ENCODE data around the gene GUCY1B1. TPM values are rescaled to one million over a fixed set of nuclear protein-coding genes. Genes with fewer than 3 reads are reported as not detected.

GUCY1B1 gene
- polyA plus RNA-seq, 2 of the 4 experiments (the other 2 are of a cell fraction), result 0.14 to 0.43 TPM

DNA sequence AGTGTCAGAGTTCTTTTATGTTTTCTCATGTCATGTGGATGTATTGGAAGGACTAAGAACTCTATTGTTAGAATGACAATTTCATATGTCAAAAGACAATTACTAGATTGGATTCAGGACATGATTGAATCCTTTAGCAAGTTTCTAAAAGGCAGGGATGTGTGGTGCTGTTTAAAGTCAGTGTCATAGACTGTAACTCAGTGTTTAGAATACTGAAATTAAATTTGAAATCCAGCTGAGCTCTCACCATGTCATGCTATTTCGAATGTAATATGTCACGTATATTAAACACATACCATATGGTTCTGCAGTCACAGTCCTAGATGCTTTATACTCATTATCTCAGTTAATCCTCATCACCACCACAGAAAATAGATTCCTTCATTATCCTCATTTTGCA, 7.8 kb downstream of the GUCY1B1 start:
- no peak overlapping the region for H3K4me3 ChIP-seq
- H3K27ac ChIP-seq, result no peak overlapping the region
- H3K9me3 ChIP-seq, result no peaks in the 10 kb centered on the region
- H3K4me2 ChIP-seq, result no peak overlapping the region
- DNase-seq (ENCODE audit: low read depth in 1 of 2, low spot score in 1 of 2) (no peak), ATAC-seq (no peak), FAIRE-seq (no peak)
- no peaks in the 10 kb centered on the region for H3K4me1 ChIP-seq
- POLR2A ChIA-PET, result no interaction called here
- TF ChIP-seq HDAC2 (IDR thresholded peaks at IDR 0.05) (no peak), ZSCAN20 (CRISPR knock-in tag; IDR thresholded peaks at IDR 0.05) (no peak), JUN (IDR thresholded peaks at IDR 0.05) (no peak)
- TF ChIP-seq, protein P1, sequence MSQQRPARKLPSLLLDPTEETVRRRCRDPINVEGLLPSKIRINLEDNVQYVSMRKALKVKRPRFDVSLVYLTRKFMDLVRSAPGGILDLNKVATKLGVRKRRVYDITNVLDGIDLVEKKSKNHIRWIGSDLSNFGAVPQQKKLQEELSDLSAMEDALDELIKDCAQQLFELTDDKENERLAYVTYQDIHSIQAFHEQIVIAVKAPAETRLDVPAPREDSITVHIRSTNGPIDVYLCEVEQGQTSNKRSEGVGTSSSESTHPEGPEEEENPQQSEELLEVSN (IDR thresholded peaks at IDR 0.05; ENCODE audit: borderline replicate concordance, low read depth), result no peak
- CTCF ChIA-PET, result no interaction called here
- 9% methylated on average over 2 of the region's 2 CpGs for WGBS (ENCODE audit: missing lambda C conversion rate)

DNA sequence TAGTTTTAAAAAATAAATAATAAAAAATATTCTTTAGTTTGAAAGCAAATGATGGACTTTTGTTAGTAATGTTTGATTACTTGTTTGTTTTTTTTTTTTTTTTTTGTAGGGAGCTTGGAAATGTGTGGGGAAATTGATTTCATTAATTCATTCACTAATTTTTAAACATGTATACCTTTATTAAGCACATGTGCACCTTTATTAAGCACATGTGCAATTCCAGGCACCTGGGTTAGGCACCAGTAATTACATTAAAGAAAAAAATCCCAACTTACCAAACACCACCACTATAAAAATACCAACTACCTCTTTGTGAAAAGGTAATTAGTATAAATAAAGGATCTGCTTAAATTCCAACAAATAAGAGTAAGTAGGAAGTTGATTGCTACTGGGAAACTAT, 9.5 kb downstream of the GUCY1B1 start:
- ChIA-PET CTCF (no interaction called here), POLR2A (no interaction called here)
- DNase-seq (ENCODE audit: low read depth in 1 of 2, low spot score in 1 of 2) (no peak), ATAC-seq (no peak), FAIRE-seq (no peak)
- Histone ChIP-seq H3K27ac (no peak overlapping the region), H3K4me1 (no peaks in the 10 kb centered on the region), H3K9me3 (no peaks in the 10 kb centered on the region), H3K4me2 (no peak overlapping the region), H3K4me3 (no peak overlapping the region)
- TF ChIP-seq, protein P2, sequence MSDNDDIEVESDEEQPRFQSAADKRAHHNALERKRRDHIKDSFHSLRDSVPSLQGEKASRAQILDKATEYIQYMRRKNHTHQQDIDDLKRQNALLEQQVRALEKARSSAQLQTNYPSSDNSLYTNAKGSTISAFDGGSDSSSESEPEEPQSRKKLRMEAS (IDR thresholded peaks at IDR 0.05), result no peak
- TF ChIP-seq, protein P3, sequence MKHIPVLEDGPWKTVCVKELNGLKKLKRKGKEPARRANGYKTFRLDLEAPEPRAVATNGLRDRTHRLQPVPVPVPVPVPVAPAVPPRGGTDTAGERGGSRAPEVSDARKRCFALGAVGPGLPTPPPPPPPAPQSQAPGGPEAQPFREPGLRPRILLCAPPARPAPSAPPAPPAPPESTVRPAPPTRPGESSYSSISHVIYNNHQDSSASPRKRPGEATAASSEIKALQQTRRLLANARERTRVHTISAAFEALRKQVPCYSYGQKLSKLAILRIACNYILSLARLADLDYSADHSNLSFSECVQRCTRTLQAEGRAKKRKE (CRISPR knock-in tag; IDR thresholded peaks at IDR 0.05; ENCODE audit: low read depth), result no peak
- no peak for TF ChIP-seq PBX3 (IDR thresholded peaks at IDR 0.05)
- no peak for TF ChIP-seq PHF8 (IDR thresholded peaks at IDR 0.05; ENCODE audit: borderline replicate concordance, low read depth)
- TF ChIP-seq SMC3 (IDR thresholded peaks at IDR 0.05), result no peak

DNA sequence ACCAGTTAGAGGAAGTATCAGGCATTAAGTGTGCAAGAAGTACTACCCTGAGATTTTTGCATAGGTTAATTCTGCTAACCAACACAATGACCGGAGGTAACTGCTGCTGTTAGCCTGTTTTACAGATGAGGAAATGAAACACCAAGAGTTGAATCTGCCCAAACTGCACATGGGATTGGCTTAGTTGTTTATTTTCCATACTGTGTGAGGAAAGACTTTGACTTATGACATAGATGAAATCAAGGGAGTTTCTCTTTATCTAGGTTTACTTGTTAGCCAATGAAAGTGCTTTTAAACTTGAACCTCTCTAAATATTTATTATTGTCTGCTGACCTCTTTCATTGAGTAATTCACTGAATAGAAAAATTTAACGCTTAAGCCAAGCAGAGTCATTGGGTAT, 10.3 kb downstream of the GUCY1B1 start:
- H3K4me1 ChIP-seq, result no peaks in the 10 kb centered on the region
- H3K4me3 ChIP-seq, result no peak overlapping the region
- no peak overlapping the region for H3K4me2 ChIP-seq
- FAIRE-seq (no peak), ATAC-seq (no peak), DNase-seq (ENCODE audit: low read depth in 1 of 2, low spot score in 1 of 2) (no peak)
- WGBS (ENCODE audit: missing lambda C conversion rate), result 14% methylated on average over 2 of the region's 2 CpGs
- POLR2A ChIA-PET, result no interaction called here
- H3K27ac ChIP-seq, result no peak overlapping the region
- CTCF ChIA-PET, result no interaction called here
- H3K9me3 ChIP-seq, result no peaks in the 10 kb centered on the region
- TF ChIP-seq POLR2A (IDR thresholded peaks at IDR 0.05; ENCODE audit: low read length), result no peak
- TF ChIP-seq EP300 (IDR thresholded peaks at IDR 0.05), result no peak
- TF ChIP-seq, protein P3 (CRISPR knock-in tag; IDR thresholded peaks at IDR 0.05; ENCODE audit: low read depth), result no peak
- TF ChIP-seq CEBPB (IDR thresholded peaks at IDR 0.05), result no peak
- TF ChIP-seq FOSB (CRISPR knock-in tag; IDR thresholded peaks at IDR 0.05), result no peak
- no peak for TF ChIP-seq CBX8 (IDR thresholded peaks at IDR 0.05)
- TF ChIP-seq KDM5A (IDR thresholded peaks at IDR 0.05), result no peak
- TF ChIP-seq FOSL2 (IDR thresholded peaks at IDR 0.05), result no peak
- TF ChIP-seq FOSL2 (CRISPR knock-in tag; IDR thresholded peaks at IDR 0.05), result no peak
- no peak for TF ChIP-seq HEYL (CRISPR knock-in tag; IDR thresholded peaks at IDR 0.05)
- TF ChIP-seq HES2 (IDR thresholded peaks at IDR 0.05), result no peak
- no peak for TF ChIP-seq TP53 (CRISPR knock-in tag; IDR thresholded peaks at IDR 0.05)
